OCI-LY7 (cell line): ENCODE results near the gene KCNQ1. TPM values are rescaled to one million over a fixed set of nuclear protein-coding genes. Genes with fewer than 3 reads are reported as not detected.

Experiments
- BruUV-seq: library from RNA; stranded (reverse); fragments of 400-500 nt; replicated peaks from 2 replicates; lab custom pipeline; 2021; lab: Mats Ljungman, UMichigan
- CTCF ChIA-PET: fragments of 300-600 bp; sonication (Branson Sonifier 250); formaldehyde crosslinking; loops from one replicate; lab custom pipeline; 2022; ENCODE audit warnings: antibody characterized with exemption; ENCODE audit not compliant: unreplicated experiment; lab: Charles Lee
- POLR2A ChIA-PET: fragments of 300-600 bp; sonication (Branson Sonifier 250); formaldehyde crosslinking; loops from one replicate; lab custom pipeline; 2022; ENCODE audit warnings: antibody characterized with exemption; lab: Charles Lee
- DNase-seq: peaks from one replicate; pipeline ENCODE4 v3.0.0-alpha.2; 2015; ENCODE audit warnings: low spot score
- H2AFZ ChIP-seq: fragments of 200-600 bp; sonication (generic), shearing (Covaris generic); 2 replicates; pipeline ENCODE4 v1.6.1; 2014; ENCODE audit warnings: mild to moderate bottlenecking, antibody characterized with exemption, low read length, moderate library complexity
- H3K27ac ChIP-seq: fragments of 200-600 bp; sonication (generic); 2 replicates; pipeline ENCODE4 v1.5.1; 2014; ENCODE audit warnings: mixed run types, low read depth, mild to moderate bottlenecking, moderate library complexity, low read length, inconsistent platforms; ENCODE audit not compliant: poor library complexity, severe bottlenecking
- H3K36me3 ChIP-seq: fragments of 200-600 bp; sonication (generic); 2 replicates; pipeline ENCODE4 v1.6.1; 2014; ENCODE audit warnings: mild to moderate bottlenecking, antibody characterized with exemption, low read length, moderate library complexity, mixed read lengths; ENCODE audit not compliant: insufficient read depth
- H3K4me1 ChIP-seq: fragments of 200-600 bp; sonication (generic); 2 replicates; pipeline ENCODE4 v1.5.1; 2014; ENCODE audit warnings: mild to moderate bottlenecking, low read length; ENCODE audit not compliant: insufficient read depth, poor library complexity, severe bottlenecking
- H3K4me2 ChIP-seq: fragments of 200-600 bp; sonication (generic); 2 replicates; pipeline ENCODE4 v1.6.1; 2014; ENCODE audit warnings: mild to moderate bottlenecking, low read length
- H3K4me3 ChIP-seq: fragments of 200-600 bp; sonication (generic); 2 replicates; pipeline ENCODE4 v1.5.1; 2014; ENCODE audit warnings: mild to moderate bottlenecking, low read depth, low read length; ENCODE audit not compliant: poor library complexity, severe bottlenecking
- H3K79me2 ChIP-seq: fragments of 200-600 bp; sonication (generic); 2 replicates; pipeline ENCODE4 v1.6.1; 2016; ENCODE audit warnings: low read depth, mild to moderate bottlenecking, low read length, moderate library complexity, mixed read lengths; ENCODE audit not compliant: insufficient read depth
- H3K9me2 ChIP-seq: fragments of 200-600 bp; sonication (generic); 2 replicates; pipeline ENCODE4 v1.6.1; 2016; ENCODE audit warnings: mild to moderate bottlenecking, low read length, mixed read lengths; ENCODE audit not compliant: insufficient read depth
- H3K9me3 ChIP-seq: fragments of 200-600 bp; sonication (generic); 2 replicates; pipeline ENCODE4 v1.6.1; 2014; ENCODE audit warnings: mild to moderate bottlenecking, mixed run types, low read length, mixed read lengths
- H4K20me1 ChIP-seq: fragments of 200-600 bp; sonication (generic); 2 replicates; pipeline ENCODE4 v1.6.1; 2014; ENCODE audit warnings: mild to moderate bottlenecking, antibody characterized with exemption, low read length, moderate library complexity, mixed read lengths; ENCODE audit not compliant: insufficient read depth
- EZH2phosphoT487 ChIP-seq: fragments of 200-600 bp; sonication (generic); IDR thresholded peaks from 2 replicates; pipeline ENCODE4 v1.6.1; 2018; ENCODE audit warnings: low read depth, borderline replicate concordance, mild to moderate bottlenecking, mixed run types, antibody characterized with exemption, low read length, moderate library complexity, mixed read lengths
- intact Hi-C: fragments of 100-400 bp; cut with micrococcal nuclease; formaldehyde crosslinking; loops from one replicate; pipeline ENCODE4 v1.10.0; 2022; ENCODE audit not compliant: unreplicated experiment
- total RNA-seq, 2 experiments: library from RNA; depleted of rRNA in 1 of 2; stranded (reverse); fragments of >200 nt in 1 of 2; shearing (Covaris generic) in 1 of 2; gene quantifications; 2 replicates each; pipeline ENCODE4 v1.2.3, GENCODE V29; 2014 to 2022
- TF ChIP-seq, protein P1 (sequence below): fragments of 200-600 bp; sonication (generic); conservative IDR thresholded peaks from 2 replicates; pipeline ENCODE4 v1.5.1; 2014; ENCODE audit warnings: mild to moderate bottlenecking, antibody characterized with exemption, low read length, moderate library complexity, mixed read lengths

The KCNQ1 gene
- total RNA-seq, 2 experiments from 2014 or later: 0.22 to 1.3 TPM

DNA sequence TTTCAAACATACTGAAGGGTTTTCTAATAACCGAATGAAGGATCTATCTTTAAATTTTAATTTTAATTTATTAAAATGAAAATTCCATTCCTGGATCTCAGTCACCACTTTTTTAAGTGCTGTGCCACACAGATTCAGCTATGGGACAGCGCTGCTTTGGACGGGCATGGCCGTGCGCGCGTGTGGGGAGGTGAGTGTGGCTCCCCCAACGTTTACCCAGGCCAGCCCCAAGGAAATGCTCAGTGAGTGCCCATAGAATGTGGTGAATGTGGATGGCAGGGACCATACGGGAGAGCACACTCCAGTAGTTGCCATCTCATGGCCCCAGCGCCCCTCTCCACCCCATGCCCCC lies 343.0 kb downstream of the KCNQ1 start:
- Histone ChIP-seq H3K9me2 (no peaks in the 10 kb centered on the region), H3K9me3 (no peaks in the 10 kb centered on the region), H3K4me2 (no peak overlapping the region), H3K4me3 (no peak overlapping the region), H2AFZ (no peak overlapping the region), H3K36me3 (no peaks in the 10 kb centered on the region), H3K79me2 (no peaks in the 10 kb centered on the region), H3K4me1 (no peaks in the 10 kb centered on the region), H4K20me1 (no peaks in the 10 kb centered on the region), H3K27ac (no peak overlapping the region)
- BruUV-seq: no TSS peak
- CTCF ChIA-PET: no interaction called here
- intact Hi-C loops: no loop called here
- POLR2A ChIA-PET: no interaction called here
- TF ChIP-seq, protein P1, sequence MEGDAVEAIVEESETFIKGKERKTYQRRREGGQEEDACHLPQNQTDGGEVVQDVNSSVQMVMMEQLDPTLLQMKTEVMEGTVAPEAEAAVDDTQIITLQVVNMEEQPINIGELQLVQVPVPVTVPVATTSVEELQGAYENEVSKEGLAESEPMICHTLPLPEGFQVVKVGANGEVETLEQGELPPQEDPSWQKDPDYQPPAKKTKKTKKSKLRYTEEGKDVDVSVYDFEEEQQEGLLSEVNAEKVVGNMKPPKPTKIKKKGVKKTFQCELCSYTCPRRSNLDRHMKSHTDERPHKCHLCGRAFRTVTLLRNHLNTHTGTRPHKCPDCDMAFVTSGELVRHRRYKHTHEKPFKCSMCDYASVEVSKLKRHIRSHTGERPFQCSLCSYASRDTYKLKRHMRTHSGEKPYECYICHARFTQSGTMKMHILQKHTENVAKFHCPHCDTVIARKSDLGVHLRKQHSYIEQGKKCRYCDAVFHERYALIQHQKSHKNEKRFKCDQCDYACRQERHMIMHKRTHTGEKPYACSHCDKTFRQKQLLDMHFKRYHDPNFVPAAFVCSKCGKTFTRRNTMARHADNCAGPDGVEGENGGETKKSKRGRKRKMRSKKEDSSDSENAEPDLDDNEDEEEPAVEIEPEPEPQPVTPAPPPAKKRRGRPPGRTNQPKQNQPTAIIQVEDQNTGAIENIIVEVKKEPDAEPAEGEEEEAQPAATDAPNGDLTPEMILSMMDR: no peak
- TF ChIP-seq EZH2phosphoT487: no peak
- DNase-seq: no peak

DNA sequence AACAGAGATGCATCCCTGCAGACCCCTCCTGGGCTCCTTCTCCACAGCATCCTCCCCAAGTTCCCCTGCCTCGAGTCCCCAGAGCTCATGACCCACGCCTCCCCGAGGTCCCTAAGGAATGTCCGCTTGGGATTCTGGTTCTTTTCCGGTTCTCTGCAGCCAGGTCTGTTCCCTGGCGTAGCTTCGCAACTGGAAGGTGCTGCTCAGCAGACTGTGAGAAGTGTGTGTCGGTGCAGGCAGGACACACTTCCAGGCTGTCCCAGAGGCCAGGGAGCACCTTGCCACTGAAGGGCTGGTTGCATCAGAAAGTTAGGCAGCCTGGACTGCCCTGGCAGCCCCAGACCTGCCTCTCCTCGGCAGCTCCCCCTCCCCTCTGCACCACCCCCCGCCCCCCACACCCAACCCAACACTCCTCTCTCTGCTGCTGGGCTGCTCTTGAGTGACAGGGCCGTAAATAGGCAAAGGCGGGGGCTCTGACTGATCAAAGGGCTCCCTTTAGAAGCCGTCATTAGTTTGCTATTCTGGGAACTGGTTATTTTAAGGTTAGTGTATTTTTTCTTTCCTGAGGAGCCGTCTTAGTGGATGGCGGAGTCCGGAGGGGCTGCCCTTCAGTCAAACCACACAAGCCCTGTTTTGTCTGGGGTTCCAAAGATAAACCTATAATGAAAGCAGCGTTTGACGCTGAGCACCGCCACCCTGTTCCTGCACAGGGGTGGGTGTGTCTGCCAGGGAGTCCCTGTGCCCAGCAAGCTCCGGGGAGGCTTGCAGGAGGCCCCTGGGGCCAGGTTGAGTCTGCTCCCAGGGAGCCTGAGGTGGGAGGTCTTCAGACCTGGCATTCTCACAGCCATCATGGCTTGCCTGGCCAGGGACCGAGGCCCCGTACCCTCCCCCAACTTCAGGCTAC lies 343.6 kb downstream of the KCNQ1 start:
- H3K4me2 ChIP-seq: no peak overlapping the region
- POLR2A ChIA-PET: no interaction called here
- no peaks in the 10 kb centered on the region for H3K36me3 ChIP-seq
- no peak overlapping the region for H3K4me3 ChIP-seq
- H3K79me2 ChIP-seq: no peaks in the 10 kb centered on the region
- intact Hi-C loops: no loop called here
- DNase-seq: no peak
- H3K27ac ChIP-seq: no peak overlapping the region
- no peak overlapping the region for H2AFZ ChIP-seq
- CTCF ChIA-PET: no interaction called here
- no peaks in the 10 kb centered on the region for H3K9me2 ChIP-seq
- H3K9me3 ChIP-seq: no peaks in the 10 kb centered on the region
- H4K20me1 ChIP-seq: no peaks in the 10 kb centered on the region
- TF ChIP-seq, protein P1: no peak
- no peak for TF ChIP-seq EZH2phosphoT487
- no TSS peak for BruUV-seq
- no peaks in the 10 kb centered on the region for H3K4me1 ChIP-seq

DNA sequence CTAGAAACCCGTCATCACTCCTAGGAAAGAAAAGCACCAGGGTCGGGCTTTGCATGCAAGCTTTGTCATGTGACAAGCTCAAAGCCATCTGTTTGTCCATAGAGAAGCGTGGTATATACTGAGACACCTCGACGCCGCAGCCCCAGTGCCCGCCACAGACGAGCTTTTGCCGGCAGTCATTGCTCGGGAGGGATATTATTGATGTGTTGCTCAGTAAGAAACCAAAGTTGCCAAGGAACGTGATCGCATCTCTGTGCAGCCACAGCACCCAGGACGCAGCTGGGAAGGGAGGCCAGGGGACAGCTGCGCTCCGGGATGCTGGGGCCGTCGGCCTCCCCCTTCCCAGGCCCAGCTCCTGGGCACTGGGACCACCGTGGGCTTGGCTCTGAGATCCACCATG lies 344.5 kb downstream of the KCNQ1 start:
- Histone ChIP-seq H3K36me3 (no peaks in the 10 kb centered on the region), H3K27ac (no peak overlapping the region), H3K4me3 (no peak overlapping the region), H3K4me1 (no peaks in the 10 kb centered on the region), H3K4me2 (no peak overlapping the region), H3K79me2 (no peaks in the 10 kb centered on the region), H4K20me1 (no peaks in the 10 kb centered on the region), H3K9me3 (no peaks in the 10 kb centered on the region), H3K9me2 (no peaks in the 10 kb centered on the region), H2AFZ (no peak overlapping the region)
- POLR2A ChIA-PET: no interaction called here
- CTCF ChIA-PET: no interaction called here
- intact Hi-C loops: no loop called here
- no peak for DNase-seq
- TF ChIP-seq EZH2phosphoT487: no peak
- TF ChIP-seq, protein P1: no peak
- BruUV-seq: no TSS peak
